ENCODE data around the gene RAB35.

- TF ChIP-seq, protein P1, sequence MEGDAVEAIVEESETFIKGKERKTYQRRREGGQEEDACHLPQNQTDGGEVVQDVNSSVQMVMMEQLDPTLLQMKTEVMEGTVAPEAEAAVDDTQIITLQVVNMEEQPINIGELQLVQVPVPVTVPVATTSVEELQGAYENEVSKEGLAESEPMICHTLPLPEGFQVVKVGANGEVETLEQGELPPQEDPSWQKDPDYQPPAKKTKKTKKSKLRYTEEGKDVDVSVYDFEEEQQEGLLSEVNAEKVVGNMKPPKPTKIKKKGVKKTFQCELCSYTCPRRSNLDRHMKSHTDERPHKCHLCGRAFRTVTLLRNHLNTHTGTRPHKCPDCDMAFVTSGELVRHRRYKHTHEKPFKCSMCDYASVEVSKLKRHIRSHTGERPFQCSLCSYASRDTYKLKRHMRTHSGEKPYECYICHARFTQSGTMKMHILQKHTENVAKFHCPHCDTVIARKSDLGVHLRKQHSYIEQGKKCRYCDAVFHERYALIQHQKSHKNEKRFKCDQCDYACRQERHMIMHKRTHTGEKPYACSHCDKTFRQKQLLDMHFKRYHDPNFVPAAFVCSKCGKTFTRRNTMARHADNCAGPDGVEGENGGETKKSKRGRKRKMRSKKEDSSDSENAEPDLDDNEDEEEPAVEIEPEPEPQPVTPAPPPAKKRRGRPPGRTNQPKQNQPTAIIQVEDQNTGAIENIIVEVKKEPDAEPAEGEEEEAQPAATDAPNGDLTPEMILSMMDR (conservative IDR thresholded peaks at IDR 0.05): no peak
- no peak for TF ChIP-seq ZFX (IDR thresholded peaks at IDR 0.05)
Measured at GRCh38 chr12:120100630-120101029, 15.9 kb downstream of the RAB35 start.

Data from C4-2B (cell line).